Kidney epithelial cell (primary cell): ENCODE measurements around the gene MOV10L1. TPM values are rescaled to one million over a fixed set of nuclear protein-coding genes. Genes with fewer than 3 reads are reported as not detected.

ENCODE experiments used
- DNase-seq: peaks from one replicate; pipeline ENCODE4 v3.0.0-alpha.2; 2010; ENCODE audit warnings: low read depth
- H3K27me3 ChIP-seq: 2 replicates; pipeline ENCODE4 v1.6.0; 2011; ENCODE audit warnings: low read length; ENCODE audit not compliant: control insufficient read depth, insufficient read depth
- H3K36me3 ChIP-seq: 2 replicates; pipeline ENCODE4 v1.5.1; 2011; ENCODE audit warnings: low read length; ENCODE audit not compliant: control insufficient read depth, insufficient read depth
- H3K4me3 ChIP-seq: 2 replicates; pipeline ENCODE4 v1.5.1; 2011; ENCODE audit warnings: low read depth, mild to moderate bottlenecking, control low read depth, low read length
- CTCF ChIP-seq: IDR thresholded peaks from 2 replicates; pipeline ENCODE4 v1.5.1; 2011; ENCODE audit warnings: mild to moderate bottlenecking, moderate library complexity, low read length, control low read depth, inconsistent platforms; ENCODE audit not compliant: insufficient read depth, poor library complexity, severe bottlenecking
- total RNA-seq: library from RNA; depleted of rRNA; stranded (reverse); fragments of >200 nt; gene quantifications from 2 replicates; pipeline ENCODE4 v1.2.3, GENCODE V29; 2015

The MOV10L1 gene
- total RNA-seq, 1 donor from 2014 or later: 1.7 TPM

- H3K36me3 ChIP-seq: no peaks in the 10 kb centered on the region
- TF ChIP-seq CTCF: no peak
- DNase-seq: no peak
- peaks cover 7% of the 10 kb centered on the region for H3K27me3 ChIP-seq
- H3K4me3 ChIP-seq: no peak overlapping the region
Measured at GRCh38 chr22:50074056-50074455, 15.8 kb upstream of the MOV10L1 start.

- TF ChIP-seq CTCF: no peak
- Histone ChIP-seq H3K36me3 (no peaks in the 10 kb centered on the region), H3K4me3 (no peak overlapping the region), H3K27me3 (peaks cover 9% of the 10 kb centered on the region)
- no peak for DNase-seq
Measured at GRCh38 chr22:50074551-50075530, 15.0 kb upstream of the MOV10L1 start.

- H3K4me3 ChIP-seq: no peak overlapping the region
- no peak for DNase-seq
- no peaks in the 10 kb centered on the region for H3K36me3 ChIP-seq
- peaks cover 15% of the 10 kb centered on the region for H3K27me3 ChIP-seq
- TF ChIP-seq CTCF: no peak
Measured at GRCh38 chr22:50076646-50077535, 12.9 kb upstream of the MOV10L1 start.

GRCh38 chr22:50078246-50078645, 11.6 kb upstream of the MOV10L1 start:
- Histone ChIP-seq H3K27me3 (peaks cover 17% of the 10 kb centered on the region), H3K36me3 (no peaks in the 10 kb centered on the region), H3K4me3 (no peak overlapping the region)
- no peak for DNase-seq
- no peak for TF ChIP-seq CTCF

GRCh38 chr22:50078761-50079160, 11.0 kb upstream of the MOV10L1 start:
- H3K27me3 ChIP-seq: peaks cover 17% of the 10 kb centered on the region
- H3K4me3 ChIP-seq: no peak overlapping the region
- DNase-seq: no peak
- no peak for TF ChIP-seq CTCF
- H3K36me3 ChIP-seq: no peaks in the 10 kb centered on the region
